BE2C (cell line): ENCODE measurements around the gene THSD7B.

ENCODE experiments used
- DNase-seq: peaks from one replicate; pipeline ENCODE4 v3.0.0-alpha.2; 2020
- H3K27me3 ChIP-seq: fragments of 250-450 bp; sonication (Bioruptor Pico); 2 replicates; pipeline ENCODE4 v1.5.1; 2020; ENCODE audit warnings: mild to moderate bottlenecking
- H3K36me3 ChIP-seq: fragments of 250-450 bp; sonication (Bioruptor Pico); 2 replicates; pipeline ENCODE4 v1.5.1; 2020; ENCODE audit warnings: mild to moderate bottlenecking
- H3K4me1 ChIP-seq: fragments of 250-450 bp; sonication (Bioruptor Pico); 2 replicates; pipeline ENCODE4 v1.5.1; 2020
- H3K4me3 ChIP-seq: 2 replicates; pipeline ENCODE4 v1.5.1; 2011; ENCODE audit warnings: low read depth, low read length
- H3K9me3 ChIP-seq: fragments of 250-450 bp; sonication (Bioruptor Pico); 2 replicates; pipeline ENCODE4 v1.5.1; 2020
- CTCF ChIP-seq: IDR thresholded peaks from 2 replicates; pipeline ENCODE4 v1.5.1; 2012; ENCODE audit warnings: mild to moderate bottlenecking, low read depth, low read length

Gene THSD7B

GRCh38 chr2:137039482-137040152, 274.3 kb downstream of the THSD7B start:
- H3K4me1 ChIP-seq: no peaks in the 10 kb centered on the region
- DNase-seq: no peak
- no peak for TF ChIP-seq CTCF
- no peak overlapping the region for H3K4me3 ChIP-seq
- no peaks in the 10 kb centered on the region for H3K9me3 ChIP-seq
- H3K36me3 ChIP-seq: no peaks in the 10 kb centered on the region
- H3K27me3 ChIP-seq: no peaks in the 10 kb centered on the region

DNA sequence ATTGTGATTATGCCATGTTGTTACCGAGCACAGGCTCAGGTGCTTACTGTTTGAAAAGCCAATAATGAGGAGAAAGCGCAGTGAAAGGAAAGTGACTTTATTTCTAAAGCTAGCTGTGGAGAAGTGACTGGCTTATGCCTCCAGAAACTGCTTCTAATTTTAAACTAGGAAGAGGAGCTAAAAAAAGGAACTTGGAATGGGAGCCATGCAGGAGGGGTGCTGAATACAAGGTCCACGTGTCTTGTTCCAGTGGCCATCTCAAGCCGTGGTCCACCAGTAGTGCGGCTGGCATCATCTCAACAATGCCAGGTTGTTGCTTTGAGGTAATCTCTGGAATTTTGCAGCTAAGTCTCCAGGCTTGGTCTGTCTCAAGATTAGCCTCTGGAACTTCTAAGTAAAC, 282.0 kb downstream of the THSD7B start:
- no peak overlapping the region for H3K4me3 ChIP-seq
- no peaks in the 10 kb centered on the region for H3K27me3 ChIP-seq
- H3K9me3 ChIP-seq: no peaks in the 10 kb centered on the region
- no peaks in the 10 kb centered on the region for H3K4me1 ChIP-seq
- no peak for TF ChIP-seq CTCF
- no peaks in the 10 kb centered on the region for H3K36me3 ChIP-seq
- no peak for DNase-seq

DNA sequence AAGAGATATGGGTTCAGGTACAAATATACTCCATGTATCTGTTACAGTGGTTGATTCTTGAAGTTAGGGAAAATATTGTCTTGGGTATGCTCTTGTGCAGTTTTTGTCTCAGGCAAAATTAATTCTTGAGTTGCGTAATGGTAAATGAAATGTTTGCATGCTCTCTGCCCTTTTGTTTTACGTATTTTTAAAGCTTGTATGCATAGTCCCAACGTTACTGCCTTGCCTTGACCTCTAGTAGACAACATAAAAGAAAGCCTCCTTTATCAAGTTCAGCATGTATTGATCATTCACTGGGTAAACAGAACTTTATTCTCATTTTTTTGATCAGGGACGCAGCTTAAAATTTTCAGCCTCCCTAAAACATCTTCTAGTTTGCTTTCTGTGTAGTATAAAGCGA, 283.1 kb downstream of the THSD7B start:
- no peak for TF ChIP-seq CTCF
- Histone ChIP-seq H3K4me3 (no peak overlapping the region), H3K9me3 (no peaks in the 10 kb centered on the region), H3K4me1 (no peaks in the 10 kb centered on the region), H3K27me3 (no peaks in the 10 kb centered on the region), H3K36me3 (no peaks in the 10 kb centered on the region)
- no peak for DNase-seq

DNA sequence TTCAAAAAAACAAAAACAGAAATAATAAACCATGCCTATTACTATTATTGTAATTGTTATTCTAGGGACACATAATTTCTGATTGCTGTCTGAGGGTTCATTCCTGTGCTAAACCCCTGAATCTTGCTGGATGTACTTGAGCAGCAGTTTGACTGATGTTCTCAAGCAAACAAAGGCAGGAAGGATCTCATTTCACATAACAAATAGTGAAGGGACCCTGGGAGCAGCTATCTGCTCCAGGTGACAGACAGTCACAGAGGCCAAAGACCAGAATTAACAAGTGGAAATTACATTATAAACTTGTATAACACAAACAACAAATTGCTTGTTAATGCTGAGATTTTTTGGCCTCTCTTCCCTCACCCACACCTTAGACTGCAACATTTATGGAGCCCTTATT, 284.2 kb downstream of the THSD7B start:
- H3K36me3 ChIP-seq: no peaks in the 10 kb centered on the region
- no peaks in the 10 kb centered on the region for H3K9me3 ChIP-seq
- no peak for TF ChIP-seq CTCF
- no peak for DNase-seq
- H3K27me3 ChIP-seq: no peaks in the 10 kb centered on the region
- no peaks in the 10 kb centered on the region for H3K4me1 ChIP-seq
- H3K4me3 ChIP-seq: no peak overlapping the region

DNA sequence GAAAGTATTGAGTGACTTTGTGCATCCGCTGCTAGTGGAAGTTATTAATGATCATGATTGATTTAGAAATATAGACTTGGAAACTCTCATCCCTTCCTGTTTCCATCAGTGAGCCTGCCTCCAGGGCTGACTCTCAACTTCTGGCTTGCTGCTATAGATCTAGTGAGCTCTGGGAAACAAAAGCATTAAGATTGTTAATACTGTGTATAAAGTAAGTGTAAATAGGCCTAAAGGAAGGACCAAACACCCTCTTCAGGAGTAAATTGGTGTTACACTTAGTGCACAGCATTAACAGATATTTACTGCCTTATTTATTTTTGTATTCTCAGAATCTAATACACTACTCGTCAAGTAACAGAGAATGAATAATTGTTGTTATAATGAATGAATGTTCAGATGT, 285.6 kb downstream of the THSD7B start:
- no peaks in the 10 kb centered on the region for H3K36me3 ChIP-seq
- H3K4me1 ChIP-seq: no peaks in the 10 kb centered on the region
- DNase-seq: no peak
- TF ChIP-seq CTCF: no peak
- H3K4me3 ChIP-seq: no peak overlapping the region
- H3K9me3 ChIP-seq: no peaks in the 10 kb centered on the region
- H3K27me3 ChIP-seq: no peaks in the 10 kb centered on the region

DNA sequence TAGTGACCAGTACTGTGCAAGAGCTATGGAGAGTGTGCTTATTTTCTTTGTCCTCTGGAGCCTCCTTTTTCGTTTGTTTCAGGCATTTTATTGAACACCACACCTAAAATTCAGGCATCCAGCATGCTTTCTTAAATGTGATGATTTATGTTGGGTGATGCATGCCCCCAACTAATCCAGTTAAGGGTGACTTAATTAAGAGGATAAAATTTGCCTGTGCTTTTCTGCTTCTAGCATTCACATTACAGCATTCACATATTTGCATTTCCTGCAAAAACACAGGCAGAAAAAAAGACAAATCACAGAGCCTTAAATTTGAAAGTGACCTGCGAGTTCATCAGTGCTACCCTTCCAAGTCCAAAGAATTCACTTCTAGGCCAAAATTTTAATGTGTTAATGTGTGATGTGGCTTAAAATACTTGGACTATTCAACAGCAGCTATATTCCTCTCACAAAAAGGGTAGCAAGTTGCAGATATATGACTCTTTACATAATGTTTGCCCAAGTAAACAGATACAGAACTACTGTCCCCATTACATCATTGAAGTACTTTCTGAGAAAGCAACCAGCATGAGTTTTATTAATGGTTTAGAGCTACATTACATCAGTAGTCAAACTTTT, 286.5 kb downstream of the THSD7B start:
- no peak for DNase-seq
- Histone ChIP-seq H3K4me3 (no peak overlapping the region), H3K36me3 (no peaks in the 10 kb centered on the region), H3K9me3 (no peaks in the 10 kb centered on the region), H3K4me1 (no peaks in the 10 kb centered on the region), H3K27me3 (no peaks in the 10 kb centered on the region)
- TF ChIP-seq CTCF: no peak
